Purkinje cell (primary cell): ENCODE data around the gene EDEM2. TPM values are rescaled to one million over a fixed set of nuclear protein-coding genes. Genes with fewer than 3 reads are reported as not detected.

Source experiments
- polyA plus RNA-seq: library from polyadenylated mRNA; unstranded; fragments of >200 nt; fragmentation: Nextera tagmentation; gene quantifications from 2 replicates; pipeline ENCODE4 v1.2.1, GENCODE V29; 2014

EDEM2 gene, protein sequence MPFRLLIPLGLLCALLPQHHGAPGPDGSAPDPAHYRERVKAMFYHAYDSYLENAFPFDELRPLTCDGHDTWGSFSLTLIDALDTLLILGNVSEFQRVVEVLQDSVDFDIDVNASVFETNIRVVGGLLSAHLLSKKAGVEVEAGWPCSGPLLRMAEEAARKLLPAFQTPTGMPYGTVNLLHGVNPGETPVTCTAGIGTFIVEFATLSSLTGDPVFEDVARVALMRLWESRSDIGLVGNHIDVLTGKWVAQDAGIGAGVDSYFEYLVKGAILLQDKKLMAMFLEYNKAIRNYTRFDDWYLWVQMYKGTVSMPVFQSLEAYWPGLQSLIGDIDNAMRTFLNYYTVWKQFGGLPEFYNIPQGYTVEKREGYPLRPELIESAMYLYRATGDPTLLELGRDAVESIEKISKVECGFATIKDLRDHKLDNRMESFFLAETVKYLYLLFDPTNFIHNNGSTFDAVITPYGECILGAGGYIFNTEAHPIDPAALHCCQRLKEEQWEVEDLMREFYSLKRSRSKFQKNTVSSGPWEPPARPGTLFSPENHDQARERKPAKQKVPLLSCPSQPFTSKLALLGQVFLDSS
- polyA plus RNA-seq, result 10.2 and 11.3 TPM in 2 replicates

DNA sequence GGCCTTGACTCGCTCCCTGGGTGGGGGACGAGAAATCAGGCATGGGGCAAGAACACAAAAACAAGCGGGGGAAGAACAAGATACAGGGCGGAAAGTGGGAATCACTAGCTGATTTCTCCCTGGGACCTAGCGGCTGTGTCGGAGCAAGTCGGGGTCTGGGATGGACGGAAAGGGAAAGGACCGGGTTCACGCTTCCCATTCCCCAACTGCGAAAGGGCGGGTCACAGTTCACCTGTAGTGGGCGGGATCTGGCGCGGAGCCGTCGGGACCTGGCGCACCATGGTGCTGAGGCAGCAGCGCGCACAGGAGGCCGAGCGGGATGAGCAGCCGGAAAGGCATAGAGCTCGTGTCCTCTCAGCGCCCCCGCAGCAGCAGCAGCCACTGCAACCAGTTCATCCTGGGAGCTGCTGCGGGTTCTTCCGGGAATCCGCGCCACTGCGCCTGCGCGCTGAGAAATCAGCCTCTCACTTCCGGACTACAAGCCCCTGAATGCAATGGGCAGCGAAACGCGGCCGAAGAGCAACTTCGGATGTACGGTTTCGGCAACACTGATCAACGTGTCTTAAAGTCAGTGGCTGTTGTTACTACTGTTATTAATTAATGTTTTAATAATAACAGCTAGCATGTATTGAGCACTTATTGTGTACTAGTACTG, at the start of gene EDEM2:
TSS of gene EDEM2 (minus strand) at position 417 of the 655 bp plus-strand sequence. CDS start at position 339, 78 bp downstream.

GRCh38 chr20:35171753-35172433, 24.8 kb upstream of the EDEM2 start, which contains the start of gene PROCR:
PROCR (plus strand) TSS chr20:35172072; CDS start chr20:35172155, 83 bp downstream.

DNA sequence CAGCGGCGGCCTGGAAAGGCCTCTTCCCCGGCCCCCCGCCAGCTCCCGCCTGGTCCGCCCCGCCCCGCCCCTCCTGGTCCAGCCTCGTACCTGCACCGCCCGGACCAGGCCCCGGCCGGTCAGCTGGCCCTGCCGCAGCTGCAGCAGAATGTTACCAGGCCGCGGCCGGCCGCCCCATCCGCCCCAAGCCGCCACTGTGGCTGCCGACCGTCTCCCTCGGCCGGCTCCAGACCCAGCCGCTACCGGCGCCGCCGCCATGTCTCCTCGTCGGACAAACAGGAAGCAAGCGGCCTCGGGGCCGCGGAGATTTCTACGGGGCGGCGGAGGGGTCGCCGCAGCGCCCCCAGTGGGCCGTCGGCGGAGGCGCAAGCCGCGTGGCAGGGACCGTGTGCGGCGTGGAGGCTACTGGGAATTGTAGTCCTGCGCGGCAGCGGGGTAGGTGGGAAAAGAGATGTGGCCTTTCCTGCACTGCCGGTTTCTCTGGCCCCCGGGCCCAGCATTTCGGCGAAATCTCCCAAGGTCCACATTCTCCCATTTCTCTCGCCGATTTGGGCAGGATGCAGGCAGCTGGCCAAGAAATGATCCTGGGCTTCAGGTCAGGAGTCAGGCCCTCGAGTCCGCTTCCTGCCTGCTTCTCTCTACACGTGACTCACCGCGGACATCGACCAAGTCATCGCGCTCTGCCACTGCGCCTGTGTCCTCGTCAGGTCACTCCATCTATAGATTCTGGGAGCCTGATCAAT, 54.4 kb downstream of the EDEM2 start, which contains the start of gene TRPC4AP:
TSS of gene TRPC4AP (minus strand) at position 284 of the 743 bp plus-strand sequence. CDS start at position 258, 26 bp downstream.

Other genes starting within 250 kb of the EDEM2 start
- gene GSS, start 191.5 kb downstream of the EDEM2 start, polyA plus RNA-seq, result 12.4 and 18.9 TPM in 2 replicates
- gene MYH7B, start 191.5 kb downstream of the EDEM2 start, polyA plus RNA-seq, result 1.2 and 2.0 TPM in 2 replicates
- gene TRPC4AP, start 54.5 kb downstream of the EDEM2 start, polyA plus RNA-seq, result 9.4 and 9.9 TPM in 2 replicates
- 62.1 and 84.1 TPM in 2 replicates for gene PROCR, start 24.7 kb upstream of the EDEM2 start, polyA plus RNA-seq
- gene MMP24, start 79.4 kb upstream of the EDEM2 start, polyA plus RNA-seq, result 0.22 and 0.46 TPM in 2 replicates
- 17.4 and 18.9 TPM in 2 replicates for gene MMP24OS, start 130.8 kb upstream of the EDEM2 start, polyA plus RNA-seq
- 125 and 147 TPM in 2 replicates for gene EIF6, start 137.4 kb upstream of the EDEM2 start, polyA plus RNA-seq
- not detected in 2 replicates for gene FAM83C, start 145.1 kb upstream of the EDEM2 start, polyA plus RNA-seq